Activated CD8-positive, alpha-beta memory T cell treated with anti-CD3 and anti-CD28 coated beads, Interleukin-2, amount 50 U/mL, for 24 hours (primary cell): ENCODE results near the gene PRPF31.

ENCODE experiments used
- DNase-seq: peaks from one replicate; pipeline ENCODE4 v3.0.0-alpha.2; 2020; ENCODE audit errors: extremely low read depth

PRPF31 gene

GRCh38 chr19:54107876-54108490 lies 7.6 kb upstream of the PRPF31 start:
- DNase-seq: no peak

GRCh38 chr19:54108496-54108895 lies 7.1 kb upstream of the PRPF31 start:
- no peak for DNase-seq

- no peak for DNase-seq
These were observed 5.9 kb upstream of the PRPF31 start for GRCh38 chr19:54109651-54110050.

- DNase-seq: no peak
These were observed 1.0 kb upstream of the PRPF31 start for GRCh38 chr19:54114340-54115108.

- DNase-seq: no peak
These were observed 5.7 kb downstream of the PRPF31 start for GRCh38 chr19:54121259-54121658.

- DNase-seq: no peak
These were observed 8.1 kb downstream of the PRPF31 start for GRCh38 chr19:54123682-54124081.

GRCh38 chr19:54124393-54124792 lies 8.8 kb downstream of the PRPF31 start:
- no peak for DNase-seq

GRCh38 chr19:54125713-54126112 lies 10.2 kb downstream of the PRPF31 start:
- DNase-seq: no peak

GRCh38 chr19:54127688-54128440 lies 12.3 kb downstream of the PRPF31 start:
- DNase-seq: no peak

GRCh38 chr19:54128441-54128725 lies 12.8 kb downstream of the PRPF31 start:
- DNase-seq: no peak

GRCh38 chr19:54128796-54129616 lies 13.5 kb downstream of the PRPF31 start:
- DNase-seq: no peak

- DNase-seq: no peak
These were observed 14.1 kb downstream of the PRPF31 start for GRCh38 chr19:54129617-54129996.

- DNase-seq: no peak
These were observed 17.9 kb downstream of the PRPF31 start for GRCh38 chr19:54133312-54133956.

- DNase-seq: no peak
These were observed 18.5 kb downstream of the PRPF31 start for GRCh38 chr19:54133957-54134590.

- no peak for DNase-seq
These were observed 20.7 kb downstream of the PRPF31 start for GRCh38 chr19:54136086-54136863.

GRCh38 chr19:54136864-54137698 lies 21.5 kb downstream of the PRPF31 start:
- peak; percentile 98 for DNase-seq

- DNase-seq: no peak
These were observed 22.3 kb downstream of the PRPF31 start, which contains the start of gene CNOT3 for GRCh38 chr19:54137699-54138488. Gene CNOT3 (plus strand): TSS chr19:54137762. CDS start chr19:54142979, 5,217 bp downstream.

- DNase-seq: no peak
These were observed 23.1 kb downstream of the PRPF31 start for GRCh38 chr19:54138489-54139256.
